NCI-H1105 treated with DMSO at 0.1 percent for 48 hours (cell line): ENCODE measurements around the gene TOX2.

ENCODE experiments used
- DNase-seq: peaks from one replicate; lab custom pipeline; 2025; lab: John Stamatoyannopoulos, UW

Gene TOX2

GRCh38 chr20:44106615-44107014 lies 192.0 kb downstream of the TOX2 start:
- DNase-seq = no peak

- DNase-seq = no peak
These were observed 195.3 kb downstream of the TOX2 start for GRCh38 chr20:44109951-44110361.

GRCh38 chr20:44110816-44111568 lies 196.3 kb downstream of the TOX2 start:
- DNase-seq = no peak

- DNase-seq = no peak
These were observed 197.2 kb downstream of the TOX2 start for GRCh38 chr20:44111712-44112335.

GRCh38 chr20:44112456-44112855 lies 197.8 kb downstream of the TOX2 start:
- DNase-seq = no peak

- no peak for DNase-seq
These were observed 198.4 kb downstream of the TOX2 start for GRCh38 chr20:44112889-44113617.

- no peak for DNase-seq
These were observed 199.1 kb downstream of the TOX2 start for GRCh38 chr20:44113618-44114376.

GRCh38 chr20:44115181-44115580 lies 200.5 kb downstream of the TOX2 start:
- no peak for DNase-seq

GRCh38 chr20:44115762-44116644 lies 201.4 kb downstream of the TOX2 start:
- no peak for DNase-seq

GRCh38 chr20:44117296-44118184 lies 202.9 kb downstream of the TOX2 start:
- no peak for DNase-seq

GRCh38 chr20:44118185-44119033 lies 203.8 kb downstream of the TOX2 start:
- no peak for DNase-seq
